GM21576 (cell line): ENCODE results near the gene TEDC1.
"Not testable (repeated sequence)": the region's sequence is repeated elsewhere in the genome, so short reads cannot be mapped to it uniquely, and the experiment has no call there.

Experiments used
- ATAC-seq: cut with Tn5 transposase; IDR thresholded peaks from one replicate; pipeline ENCODE4 v1.9.1; 2021; ENCODE audit warnings: mild to moderate bottlenecking, moderate library complexity; ENCODE audit not compliant: unreplicated experiment

The TEDC1 gene

DNA sequence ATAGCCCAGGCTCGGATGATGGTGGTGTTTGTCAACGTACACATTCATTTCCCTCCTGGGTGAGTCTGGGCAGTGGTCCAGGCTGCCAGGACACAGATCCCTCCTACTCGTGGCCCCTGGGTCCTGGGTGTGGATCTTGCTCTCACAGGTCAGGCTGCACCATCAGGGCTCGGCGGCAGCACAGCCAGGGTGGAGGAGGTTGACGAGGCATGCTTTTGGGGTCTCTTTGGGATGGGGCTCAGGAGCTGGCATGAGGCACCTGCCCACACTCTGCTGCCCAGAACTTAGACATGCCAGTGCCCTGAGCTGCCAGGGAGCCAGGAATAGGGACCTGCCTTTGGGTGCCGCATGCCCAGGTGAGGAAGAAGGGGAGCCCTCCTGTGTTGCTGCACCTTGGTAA is 45.0 kb downstream of the TEDC1 start:
- no peak for ATAC-seq

DNA sequence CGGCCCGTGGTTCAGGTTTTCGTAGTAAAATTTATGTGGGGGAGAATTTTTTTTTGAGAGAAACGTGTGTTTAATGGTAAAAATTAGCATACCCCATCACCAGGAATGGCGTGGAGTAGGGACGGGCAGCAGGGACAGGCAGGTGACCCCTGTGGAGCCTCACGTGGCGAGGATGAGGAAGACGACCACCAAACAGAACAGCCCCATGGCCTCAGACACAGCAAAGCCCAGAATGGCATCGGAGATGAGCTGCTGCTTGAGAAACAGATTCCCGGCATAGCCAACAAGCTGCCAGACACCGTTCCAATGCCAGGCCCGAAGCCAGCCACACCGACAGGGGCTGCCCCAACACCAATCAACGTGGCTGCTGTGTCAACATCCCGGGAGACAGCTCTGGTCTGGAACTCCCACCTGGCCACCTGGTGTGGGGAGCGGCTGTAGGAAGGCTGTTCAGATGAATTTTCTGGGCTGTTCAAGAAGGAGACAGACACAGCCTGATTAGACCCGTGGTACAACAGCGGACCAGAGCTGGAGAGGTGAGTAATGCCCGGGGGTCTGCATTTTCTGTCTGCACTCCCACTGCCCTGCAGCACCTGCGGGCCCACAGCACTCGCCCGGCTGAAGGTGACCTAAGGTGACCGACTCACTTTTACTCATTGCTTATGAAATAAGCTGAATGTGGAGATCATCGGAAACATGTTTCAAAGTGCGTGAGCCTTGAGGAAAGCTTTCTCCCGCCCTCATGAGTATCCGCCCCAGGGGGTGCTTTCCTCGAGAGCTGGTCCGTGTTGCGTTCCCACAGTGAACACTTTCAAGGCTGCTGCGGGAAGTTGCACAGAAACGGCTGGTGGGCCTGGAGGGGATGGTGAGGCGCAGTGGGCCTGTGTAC is 45.9 kb downstream of the TEDC1 start:
- no peak for ATAC-seq

DNA sequence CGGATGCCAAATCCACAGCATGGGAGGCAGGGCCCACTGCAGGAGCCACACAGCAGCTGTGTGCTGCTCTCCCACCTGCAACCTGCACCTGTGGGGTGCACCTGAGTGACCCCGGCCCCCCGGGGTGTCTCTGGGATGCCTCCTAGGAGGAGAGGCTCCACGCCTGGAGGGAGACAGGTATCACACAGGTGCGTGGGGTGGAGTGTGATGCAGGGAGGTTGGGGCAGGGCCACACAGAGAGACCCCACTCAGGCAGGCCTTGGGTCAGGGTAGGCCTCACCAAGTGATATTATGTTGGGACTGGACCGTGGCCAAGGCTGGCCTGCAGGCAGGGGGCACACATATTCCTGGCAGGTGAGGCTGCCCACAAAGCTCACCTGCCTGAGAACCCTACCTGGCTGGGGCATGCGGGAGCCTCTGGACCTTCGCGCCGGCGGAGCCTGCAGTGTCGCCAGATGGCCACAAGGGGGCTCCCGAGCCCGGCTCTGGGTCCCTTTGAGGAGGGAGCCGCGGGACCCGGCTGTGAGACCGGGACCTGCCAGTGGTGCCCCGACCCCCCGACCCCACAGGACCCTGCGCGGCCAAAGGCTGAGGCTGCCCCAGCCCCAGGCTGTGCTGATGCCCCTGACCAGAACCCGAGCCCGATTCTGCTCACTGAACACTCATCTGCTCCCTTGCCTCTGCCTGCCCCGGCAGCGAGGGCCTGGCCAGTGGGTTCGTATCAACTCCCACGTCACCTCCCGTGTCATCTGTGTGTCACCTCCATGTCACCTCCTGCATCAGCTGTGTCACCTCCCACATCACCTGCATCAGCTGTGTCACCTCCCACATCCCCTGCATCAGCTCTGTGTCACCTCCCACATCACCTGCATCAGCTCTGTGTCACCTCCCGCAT is 46.8 kb downstream of the TEDC1 start:
- ATAC-seq = no peak

DNA sequence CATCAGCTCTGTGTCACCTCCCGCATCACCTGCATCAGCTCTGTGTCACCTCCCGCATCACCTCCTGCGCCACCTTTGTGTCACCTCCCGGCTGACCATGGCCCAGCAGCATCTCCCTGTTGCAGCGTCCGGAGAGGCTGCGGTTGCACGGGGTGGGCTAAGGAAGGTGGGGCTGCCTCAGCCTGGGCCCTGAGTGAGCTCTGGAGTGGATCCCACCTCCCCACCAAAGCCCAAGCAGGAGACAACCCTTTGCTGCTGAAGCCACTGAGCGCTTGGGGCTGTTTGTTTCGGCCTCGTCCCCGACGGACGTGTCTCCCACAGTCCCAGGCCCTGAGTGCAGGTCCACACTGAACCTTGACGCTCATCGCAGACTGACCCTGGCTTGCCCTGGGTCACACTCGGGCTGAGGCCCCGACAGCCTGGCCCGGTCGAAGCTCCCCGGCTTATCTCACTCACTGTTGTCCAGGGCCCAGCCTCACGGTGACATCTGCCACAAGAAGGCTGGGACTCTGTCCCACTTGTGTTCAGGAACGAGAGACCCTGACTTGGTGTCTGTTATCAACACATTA is 47.5 kb downstream of the TEDC1 start:
- no peak for ATAC-seq

DNA sequence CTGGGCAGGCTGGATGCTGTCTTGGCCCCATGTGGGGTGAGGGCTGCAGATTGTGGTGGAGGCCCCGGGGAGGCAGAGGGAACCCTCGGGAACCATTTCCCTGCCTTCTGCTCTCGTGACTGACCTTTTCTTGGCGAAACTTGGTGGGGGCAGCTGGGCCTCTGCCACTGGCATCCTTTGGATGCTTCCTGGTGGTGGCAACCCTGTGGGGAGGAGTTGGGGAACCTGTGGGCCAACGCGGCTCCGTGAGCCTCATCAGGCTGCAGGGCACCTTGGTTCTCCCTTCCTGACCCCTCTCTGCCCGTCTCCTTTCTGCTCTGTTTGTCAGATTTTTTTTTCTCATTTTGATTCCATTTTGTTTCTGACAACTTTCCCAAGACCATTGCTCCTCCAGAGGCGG is 49.8 kb downstream of the TEDC1 start:
- no peak for ATAC-seq

DNA sequence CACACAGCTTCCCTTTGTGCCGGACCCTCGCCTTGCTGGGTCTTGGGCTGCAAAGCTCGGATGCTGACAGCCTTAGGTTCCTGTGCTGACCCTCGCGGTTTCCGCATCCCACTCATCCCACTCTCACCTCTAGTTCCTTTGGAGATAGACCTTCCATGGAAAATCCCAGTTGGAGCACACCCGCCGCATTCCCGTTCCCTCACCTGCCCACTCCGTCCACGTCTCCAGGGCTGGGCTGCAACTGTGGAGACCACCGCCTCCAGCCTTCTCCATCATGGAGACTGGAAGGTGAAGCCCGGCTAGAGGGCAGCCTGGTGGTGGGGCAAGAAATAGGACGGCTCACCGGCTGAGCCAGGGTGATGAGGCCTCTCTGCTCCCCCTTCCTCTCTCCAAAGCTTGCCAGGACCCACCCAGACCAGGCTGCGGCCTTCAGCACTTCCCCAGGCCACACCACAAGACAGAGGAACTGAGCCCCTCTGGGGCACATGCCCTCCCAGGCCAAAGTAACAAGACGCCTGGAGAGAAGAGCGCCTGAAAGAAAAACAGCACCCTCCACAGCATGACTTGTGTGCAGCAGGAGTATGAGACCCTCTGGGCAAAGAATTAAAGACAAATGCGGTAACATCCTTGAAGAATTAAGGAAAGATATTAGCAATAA is 50.3 kb downstream of the TEDC1 start:
- ATAC-seq = no peak

DNA sequence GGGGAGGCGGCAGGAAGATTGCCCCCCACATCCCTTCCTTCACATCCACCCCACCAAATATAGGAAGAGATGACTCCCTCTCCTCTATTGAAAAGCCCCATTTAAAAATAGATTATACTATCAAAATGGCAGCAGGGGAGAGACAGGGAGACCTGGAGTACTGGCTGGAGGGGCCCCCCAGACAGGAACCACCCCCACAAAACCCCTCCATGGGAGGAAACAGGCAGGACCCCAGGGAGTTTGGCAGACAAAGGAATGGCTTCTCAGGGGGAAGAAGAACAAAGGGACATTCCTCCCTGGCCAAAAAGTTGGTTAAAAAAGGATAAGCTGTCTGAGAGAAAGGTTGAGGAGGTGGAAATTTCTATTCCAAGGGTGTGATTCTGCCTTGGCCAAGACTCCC is 54.6 kb downstream of the TEDC1 start:
- ATAC-seq = not testable (repeated sequence)

DNA sequence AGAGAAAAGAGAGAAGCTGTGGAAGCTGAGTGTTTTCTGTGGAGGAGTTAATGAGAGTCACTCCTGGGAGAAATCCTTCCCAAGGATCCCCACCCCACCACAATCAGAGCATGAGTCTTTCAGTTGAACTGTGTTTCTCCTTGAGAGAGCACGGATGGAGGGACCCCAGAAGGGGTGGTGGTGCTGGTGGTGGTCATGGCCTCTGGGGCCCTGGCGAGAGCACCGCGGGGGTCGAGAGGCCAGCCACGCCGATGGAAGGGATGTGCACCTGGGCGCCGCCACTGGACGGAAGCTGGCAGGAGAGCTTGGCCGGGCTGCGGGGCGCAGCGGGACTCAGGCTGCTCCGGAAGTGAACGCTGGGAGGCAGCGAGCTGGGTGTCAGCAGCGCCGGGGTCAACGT is 55.4 kb downstream of the TEDC1 start:
- not testable (repeated sequence) for ATAC-seq

DNA sequence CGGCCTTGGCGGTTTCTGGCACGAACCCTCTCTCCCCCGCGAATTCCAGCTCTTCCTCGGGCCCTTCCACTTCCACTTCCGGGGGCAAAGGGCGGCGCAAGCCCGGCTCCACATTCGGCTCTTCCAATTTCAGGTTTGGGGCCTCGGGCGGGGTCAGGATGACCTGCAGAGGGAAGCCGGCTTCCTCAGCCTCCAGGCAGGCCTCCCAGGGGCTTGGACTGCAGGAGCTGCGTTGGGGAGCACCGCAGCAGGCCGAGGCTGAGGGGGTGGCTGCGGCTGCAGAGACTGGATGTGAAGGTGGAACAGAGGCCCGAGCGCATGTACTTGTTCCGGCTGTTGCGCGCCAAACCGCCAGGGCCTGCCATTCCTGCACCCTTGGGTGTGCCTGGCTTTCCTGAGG is 56.0 kb downstream of the TEDC1 start:
- ATAC-seq = not testable (repeated sequence)

DNA sequence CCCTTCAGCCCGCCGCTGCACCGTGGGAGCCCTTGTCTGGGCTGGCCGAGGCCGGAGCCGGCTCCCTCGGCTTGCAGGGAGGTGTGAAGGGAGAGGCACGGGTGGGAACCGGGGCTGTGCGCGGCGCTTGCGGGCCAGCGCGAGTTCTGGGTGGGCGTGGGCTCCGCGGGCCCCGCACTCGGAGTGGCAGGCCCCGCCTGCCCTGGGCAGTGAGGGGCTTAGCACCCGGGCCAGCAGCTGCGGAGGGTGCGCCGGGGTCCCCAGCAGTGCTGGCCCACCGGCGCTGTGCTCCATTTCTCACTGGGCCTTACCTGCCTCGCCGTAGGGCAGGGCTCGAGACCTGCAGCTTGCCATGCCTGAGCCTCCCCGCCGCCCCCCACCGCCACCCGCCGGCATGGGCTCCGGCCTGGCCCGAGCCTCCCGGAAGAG is 56.7 kb downstream of the TEDC1 start:
- no peak for ATAC-seq
